ENCODE results near the gene MTAP.

DNA sequence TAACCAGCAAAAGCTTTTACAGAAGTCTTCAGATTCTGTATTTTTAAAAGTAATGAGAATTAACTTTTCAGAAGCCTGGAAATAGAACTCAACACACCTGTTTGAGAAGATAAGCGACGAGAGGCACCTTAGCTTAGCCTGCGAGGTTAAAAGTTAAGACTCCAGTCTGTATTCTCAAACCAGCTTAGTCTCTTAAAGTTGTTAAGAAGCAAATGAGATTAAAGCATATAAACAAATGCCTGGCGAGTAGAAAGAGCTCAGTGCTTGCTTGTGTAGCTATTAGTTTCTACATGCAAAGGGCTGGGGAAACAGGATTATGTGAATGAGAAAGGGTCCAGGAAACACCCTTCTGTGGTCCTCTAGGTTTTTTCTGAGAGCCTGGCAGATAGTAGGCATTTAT lies 51.7 kb downstream of the MTAP start:
- TF ChIP-seq ZNF274 (IDR thresholded peaks at IDR 0.05; ENCODE audit: low read depth, low read length): no peak
- no peak for TF ChIP-seq YY1 (IDR thresholded peaks at IDR 0.05; ENCODE audit: insufficient read depth, insufficient read length)
- TF ChIP-seq SUZ12 (IDR thresholded peaks at IDR 0.05; ENCODE audit: extremely low read depth, insufficient read depth, insufficient read length): no peak
